NCI-H1092 (cell line): Measurements from ENCODE around the gene TP53AIP1.

Source experiments
- DNase-seq: peaks from one replicate; lab custom pipeline; 2025; lab: John Stamatoyannopoulos, UW

TP53AIP1 gene

GRCh38 chr11:128943428-128943976 lies 831 bp upstream of the TP53AIP1 start:
- no peak for DNase-seq

DNA sequence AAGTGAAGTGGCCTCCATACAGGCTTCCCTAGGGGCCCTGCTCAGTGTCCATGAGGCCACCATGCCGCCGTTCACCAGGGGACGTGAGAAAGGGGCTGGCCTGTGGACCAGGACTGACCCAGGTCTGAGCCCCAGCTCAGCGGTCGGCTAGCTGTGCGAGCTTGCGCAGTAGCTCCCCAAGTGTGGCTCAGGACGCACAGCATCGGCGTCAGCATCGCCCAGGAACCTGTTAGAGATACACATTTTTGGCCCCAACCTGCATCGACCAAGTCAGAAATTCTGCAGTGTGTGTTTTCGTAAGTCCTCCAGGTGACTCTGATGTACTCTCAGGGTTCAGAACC lies 429 bp downstream of the TP53AIP1 start:
- DNase-seq = no peak

- no peak for DNase-seq
These were observed 949 bp downstream of the TP53AIP1 start for GRCh38 chr11:128941573-128942271.

DNA sequence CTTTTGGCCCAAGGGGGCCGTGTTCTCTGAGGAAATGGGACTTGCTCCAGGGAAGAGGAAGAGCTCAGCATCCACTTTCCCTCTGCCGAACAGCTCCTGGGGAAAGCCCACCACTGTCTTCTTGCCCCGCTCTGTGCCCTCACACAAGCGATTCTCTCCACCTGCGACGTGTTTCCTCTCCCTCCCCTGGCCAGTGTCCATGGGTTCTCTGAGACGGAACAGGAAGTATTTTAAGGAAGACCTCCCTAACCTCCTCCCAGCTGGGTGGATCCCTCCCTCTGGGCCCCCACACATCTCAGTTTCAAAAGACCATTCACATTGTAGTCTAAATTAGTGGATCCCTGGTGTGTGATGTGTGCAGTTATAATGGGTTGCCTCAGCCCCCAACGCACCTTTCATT lies 1.6 kb downstream of the TP53AIP1 start:
- DNase-seq = no peak

- no peak for DNase-seq
These were observed 2.1 kb downstream of the TP53AIP1 start for GRCh38 chr11:128940603-128941002.

DNA sequence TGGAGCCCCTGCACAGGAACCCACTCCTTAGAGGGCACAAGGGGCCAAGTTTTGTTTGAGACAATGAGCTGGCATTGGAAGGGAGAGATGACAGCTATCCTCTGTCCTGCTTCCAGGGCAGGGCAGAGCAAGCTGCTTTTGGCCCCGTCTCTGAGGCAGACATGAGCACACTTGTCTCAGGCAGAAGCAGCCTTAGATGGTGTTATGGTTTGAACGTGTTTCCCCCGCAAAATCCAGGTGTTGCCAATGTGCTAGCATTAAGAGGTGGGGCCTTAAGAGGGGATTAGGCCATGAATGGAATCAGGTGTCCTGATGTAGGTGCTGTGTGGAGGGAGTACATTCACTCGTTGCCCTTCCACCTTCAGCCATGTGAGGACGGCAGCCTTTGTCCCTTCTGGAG lies 2.5 kb downstream of the TP53AIP1 start:
- no peak for DNase-seq

DNA sequence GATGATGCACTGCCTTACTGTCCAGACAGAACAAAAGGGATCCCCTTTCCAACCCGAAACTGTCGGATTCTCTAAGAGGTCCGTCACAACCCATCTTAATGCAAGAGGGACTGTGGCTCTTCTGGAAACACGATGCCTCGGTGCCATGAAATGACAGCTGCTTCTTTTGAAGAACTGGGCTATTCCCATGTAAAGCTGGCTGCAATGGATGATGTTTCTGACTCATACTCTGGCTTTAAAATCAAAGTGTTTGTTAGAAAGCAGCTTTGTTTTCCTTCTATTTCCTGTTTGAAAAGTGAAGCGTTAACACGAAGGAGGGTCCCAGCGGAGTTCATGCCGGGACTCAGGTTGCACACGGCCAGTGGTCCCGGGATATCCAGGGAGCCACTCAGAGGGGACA lies 3.1 kb downstream of the TP53AIP1 start:
- no peak for DNase-seq

DNA sequence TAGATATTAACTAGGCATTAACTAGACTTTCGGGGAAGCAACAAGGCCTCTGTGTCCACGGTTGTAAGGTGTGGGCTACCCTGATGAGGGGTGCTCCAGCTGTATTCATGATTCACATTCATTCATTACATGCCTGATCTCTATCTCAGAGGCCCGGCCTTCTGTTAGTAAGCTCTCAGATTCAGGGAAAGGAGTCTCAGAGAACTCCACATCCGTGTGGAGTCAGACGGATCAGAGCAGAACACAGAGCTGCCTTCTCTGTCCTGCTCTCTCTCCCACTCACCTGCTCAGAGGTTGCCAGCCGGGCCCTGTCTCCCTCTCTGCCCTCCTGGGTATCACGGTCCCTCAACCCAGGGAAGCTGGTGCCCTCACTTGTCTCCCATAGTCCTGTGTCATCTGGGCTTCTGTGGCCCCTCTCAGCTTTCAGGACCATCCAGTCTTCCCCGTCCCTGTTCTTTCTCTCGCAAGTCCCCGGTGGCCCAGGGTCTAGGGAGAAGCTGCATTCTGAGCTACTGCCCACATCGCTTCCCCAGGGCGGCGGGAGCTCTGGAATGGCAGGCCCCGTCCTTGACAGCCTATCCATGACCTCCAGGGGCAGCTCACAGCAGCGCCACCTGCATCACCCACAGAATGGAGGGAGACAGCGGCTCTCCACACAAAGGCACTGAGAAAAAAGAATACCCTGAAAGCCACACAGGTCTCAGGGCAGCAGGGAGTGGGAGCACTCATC lies 4.3 kb downstream of the TP53AIP1 start:
- no peak for DNase-seq

GRCh38 chr11:128937480-128937879 lies 5.2 kb downstream of the TP53AIP1 start:
- no peak for DNase-seq

- peak; percentile 25 for DNase-seq
These were observed 5.9 kb downstream of the TP53AIP1 start for GRCh38 chr11:128936606-128937251.

- DNase-seq = no peak
These were observed 7.7 kb downstream of the TP53AIP1 start for GRCh38 chr11:128934926-128935325.

DNA sequence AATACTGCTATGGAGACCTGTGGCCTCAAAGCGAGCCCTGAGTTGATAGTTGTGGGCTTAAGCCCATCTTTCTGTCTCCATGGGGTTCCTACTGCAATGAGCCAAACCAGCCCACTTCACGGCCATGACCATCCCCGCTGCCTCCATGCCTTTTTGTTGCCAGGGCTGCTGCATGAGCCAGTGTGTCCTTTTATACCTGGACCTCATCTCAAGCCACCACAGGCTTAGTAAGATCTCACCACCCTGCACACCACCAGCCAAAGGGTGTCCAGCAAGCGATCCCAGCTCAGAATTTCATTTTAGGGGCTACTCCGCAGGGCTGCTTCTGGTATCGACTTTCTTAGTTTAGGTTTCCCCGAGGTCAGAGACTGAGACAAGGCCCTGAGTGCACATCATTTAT lies 8.3 kb downstream of the TP53AIP1 start:
- no peak for DNase-seq

GRCh38 chr11:128933481-128934178 lies 9.0 kb downstream of the TP53AIP1 start:
- DNase-seq = no peak

GRCh38 chr11:128931668-128932067 lies 11.0 kb downstream of the TP53AIP1 start:
- no peak for DNase-seq

- no peak for DNase-seq
These were observed 11.6 kb downstream of the TP53AIP1 start for GRCh38 chr11:128931066-128931465.

- DNase-seq = no peak
These were observed 12.7 kb downstream of the TP53AIP1 start for GRCh38 chr11:128929991-128930390.

GRCh38 chr11:128929468-128929867 lies 13.2 kb downstream of the TP53AIP1 start:
- DNase-seq = no peak

- DNase-seq = no peak
These were observed 14.3 kb downstream of the TP53AIP1 start for GRCh38 chr11:128928400-128928799.

DNA sequence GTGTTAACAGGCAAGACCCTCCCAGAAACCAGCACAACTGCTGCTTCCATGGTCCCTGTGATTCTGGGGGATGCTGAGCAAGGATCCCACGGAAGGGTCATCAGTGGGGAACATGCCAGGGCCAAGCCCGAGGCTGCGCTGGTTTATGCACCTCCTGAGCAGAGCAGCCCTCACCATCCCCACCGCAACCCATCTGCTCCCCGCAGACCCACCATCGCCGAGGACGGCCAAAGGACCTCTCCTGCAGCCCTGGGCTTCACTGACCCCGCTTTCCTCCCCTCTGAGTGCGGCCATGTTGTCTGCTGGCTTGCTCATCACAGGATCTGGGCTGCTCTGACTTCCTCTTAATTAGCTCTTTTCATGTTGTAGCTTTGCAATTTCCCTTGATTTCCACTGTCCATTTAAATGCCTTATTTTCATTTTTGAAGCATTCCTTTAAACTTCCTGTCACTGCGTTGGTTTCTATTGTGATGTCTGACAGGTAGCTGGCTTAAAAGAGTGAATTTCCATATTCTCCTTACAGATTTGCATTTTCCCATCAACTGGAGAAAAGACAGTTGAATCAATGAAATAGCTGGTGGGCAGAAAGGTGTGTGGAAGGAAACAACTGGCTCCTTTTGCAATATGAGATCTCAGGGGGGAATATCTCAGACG lies 14.9 kb downstream of the TP53AIP1 start:
- DNase-seq = no peak

GRCh38 chr11:128927108-128927461 lies 15.6 kb downstream of the TP53AIP1 start:
- DNase-seq = no peak

DNA sequence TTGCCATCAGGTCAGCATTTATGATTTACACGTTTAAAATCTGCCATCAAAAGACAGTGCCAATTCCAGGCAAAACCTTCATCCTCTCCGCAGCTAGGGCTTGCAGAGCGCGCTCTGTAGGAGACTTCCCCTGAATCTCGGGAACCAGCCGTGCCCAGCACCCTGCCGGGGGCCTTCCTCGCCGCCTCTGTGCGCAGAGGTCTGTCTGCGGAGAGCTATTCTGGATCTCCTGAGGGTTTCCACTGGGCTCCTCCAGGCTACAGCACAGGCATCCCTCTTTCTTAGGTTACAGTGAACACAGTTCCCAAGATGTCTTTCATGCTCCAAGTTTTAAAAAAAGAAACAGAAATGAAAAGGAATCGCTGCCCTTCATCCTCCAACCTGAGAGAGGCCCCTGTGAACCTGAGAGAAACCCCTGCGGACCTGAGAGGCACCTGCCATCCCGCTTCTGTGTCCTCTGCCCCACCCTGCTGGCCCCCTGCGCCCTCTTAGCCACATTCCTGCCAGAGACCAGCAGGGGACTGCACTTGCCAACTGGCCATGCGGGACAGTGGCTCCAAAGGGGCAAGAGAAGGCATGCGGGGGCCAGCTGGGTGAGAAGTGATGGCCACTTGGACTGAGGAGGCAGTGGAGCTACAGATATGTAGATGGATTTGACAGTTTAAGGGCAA lies 16.1 kb downstream of the TP53AIP1 start:
- no peak for DNase-seq
